HepG2 (cell line): ENCODE measurements around the gene PPY. TPM values are rescaled to one million over a fixed set of nuclear protein-coding genes. Genes with fewer than 3 reads are reported as not detected.
A peak's percentile ranks its signal among the peaks of the same experiment; 100 is the strongest.

Experiments
- ATAC-seq: fragments of 200-7000 bp; cut with Tn5 transposase; 3 replicates; pipeline ENCODE4 v1.9.1; 2020; ENCODE audit warnings: mild to moderate bottlenecking, moderate library complexity
- BruUV-seq: library from RNA; stranded (reverse); fragments of 400-500 nt; replicated peaks from 2 replicates; lab custom pipeline; 2021; lab: Mats Ljungman, UMichigan
- CTCF ChIA-PET: fragments of 300-600 bp; formaldehyde crosslinking; extraction: SDS; loops from one replicate; lab custom pipeline; 2021; ENCODE audit warnings: low total read pairs, inconsistent platforms, low intra/inter-chr PET ratio; lab: Yijun Ruan, JAX
- POLR2A ChIA-PET: fragments of 350-600 bp; sonication (Branson Sonifier 250); formaldehyde crosslinking; loops from one replicate; lab custom pipeline; 2020; ENCODE audit warnings: antibody characterized with exemption, inconsistent platforms; lab: Yijun Ruan, JAX
- DNase-seq: peaks from one replicate; pipeline ENCODE4 v3.0.0-alpha.2; 2015; ENCODE audit warnings: low spot score
- FAIRE-seq: peaks from 3 replicates; lab custom pipeline; 2011; peaks lifted over from hg19 to GRCh38; lab: Jason Lieb, UNC
- H2AFZ ChIP-seq: one replicate; pipeline ENCODE4 v1.6.1; 2011; ENCODE audit warnings: low read length, inconsistent platforms
- H3K27ac ChIP-seq: fragments of 300-600 bp; 3 replicates; pipeline ENCODE4 v1.8.0; 2011; ENCODE audit warnings: mixed run types, mild to moderate bottlenecking, mixed read lengths, low read length, inconsistent platforms; ENCODE audit not compliant: insufficient read depth; ENCODE audit errors: extremely low read length
- H3K27me3 ChIP-seq, 2 experiments: fragments of 200-600 bp in 1 of 2; 2 replicates in 1 of 2; 3 replicates in 1 of 2; pipeline versions ENCODE4 v1.6.0 to v1.8.0; 2011; ENCODE audit warnings: low read length in 2 of 2, mild to moderate bottlenecking in 2 of 2, moderate library complexity in 2 of 2, inconsistent platforms in 1 of 2; ENCODE audit not compliant: insufficient read depth in 2 of 2, control insufficient read depth in 1 of 2
- H3K36me3 ChIP-seq, 2 experiments: fragments of 200-600 bp in 1 of 2; replicated peaks in 1 of 2; 2 replicates in 1 of 2; 3 replicates in 1 of 2; pipeline versions ENCODE4 v1.5.1 to v1.8.0; 2011; ENCODE audit warnings: low read length in 2 of 2, inconsistent platforms in 1 of 2; ENCODE audit not compliant: insufficient read depth in 2 of 2, control insufficient read depth in 1 of 2
- H3K4me1 ChIP-seq: 2 replicates; pipeline ENCODE4 v1.5.1; 2012; ENCODE audit warnings: low read length, inconsistent platforms; ENCODE audit not compliant: insufficient read depth
- H3K4me2 ChIP-seq: 2 replicates; pipeline ENCODE4 v1.6.0; 2011; ENCODE audit warnings: low read depth, low read length, inconsistent platforms
- H3K4me3 ChIP-seq, 3 experiments: fragments of 200-600 bp in 1 of 3; sonication (generic), shearing (Covaris generic) in 1 of 3; replicated peaks in 1 of 3; 2 replicates each; pipeline ENCODE4 v1.5.1; 2011 to 2016; ENCODE audit warnings: low read length in 3 of 3, inconsistent platforms in 2 of 3, low read depth in 2 of 3, mild to moderate bottlenecking in 2 of 3, control low read depth in 1 of 3, mixed read lengths in 1 of 3; ENCODE audit not compliant: insufficient read depth in 1 of 3
- H3K79me2 ChIP-seq: one replicate; pipeline ENCODE4 v1.6.1; 2011; ENCODE audit warnings: low read length, inconsistent platforms; ENCODE audit not compliant: insufficient read depth
- H3K9ac ChIP-seq: 2 replicates; pipeline ENCODE4 v1.6.0; 2011; ENCODE audit warnings: mild to moderate bottlenecking, low read depth, low read length, inconsistent platforms; ENCODE audit not compliant: insufficient read depth
- H3K9me3 ChIP-seq: 2 replicates; pipeline ENCODE4 v1.5.1; 2012; ENCODE audit warnings: mild to moderate bottlenecking, low read length
- H4K20me1 ChIP-seq: 2 replicates; pipeline ENCODE4 v1.6.0; 2011; ENCODE audit warnings: inconsistent platforms, mild to moderate bottlenecking, low read length, moderate library complexity; ENCODE audit not compliant: insufficient read depth
- SALL2 ChIP-seq: sonication (generic); formaldehyde crosslinking; IDR thresholded peaks from 2 replicates; pipeline ENCODE4 v1.8.1; 2023; ENCODE audit warnings: mild to moderate bottlenecking, missing genetic modification reagents, inconsistent platforms
- SPEN ChIP-seq: sonication (generic); formaldehyde crosslinking; IDR thresholded peaks from 2 replicates; pipeline ENCODE4 v1.5.1; 2020; ENCODE audit warnings: low read depth, mild to moderate bottlenecking, missing genetic modification reagents
- XRCC5 ChIP-seq: fragments of 200-400 bp; formaldehyde crosslinking; optimal IDR thresholded peaks from 2 replicates; pipeline ENCODE3; 2017; ENCODE audit warnings: mild to moderate bottlenecking, low read length
- YEATS4 ChIP-seq: sonication (generic); formaldehyde crosslinking; IDR thresholded peaks from 2 replicates; pipeline ENCODE4 v1.4.0; 2020; ENCODE audit warnings: missing genetic modification reagents, borderline replicate concordance
- ZNF572 ChIP-seq: sonication (generic); formaldehyde crosslinking; IDR thresholded peaks from 2 replicates; pipeline ENCODE4 v1.5.1; 2020; ENCODE audit warnings: mild to moderate bottlenecking, missing genetic modification reagents
- ZNF790 ChIP-seq: sonication (generic); formaldehyde crosslinking; IDR thresholded peaks from 2 replicates; pipeline ENCODE4 v1.8.0; 2022; ENCODE audit warnings: missing genetic modification reagents, mild to moderate bottlenecking, borderline replicate concordance
- ZNF891 ChIP-seq: sonication (generic); formaldehyde crosslinking; IDR thresholded peaks from 2 replicates; pipeline ENCODE4 v1.5.0; 2020; ENCODE audit warnings: mild to moderate bottlenecking, missing genetic modification reagents
- WGBS: methylation state at CpG from one replicate; pipeline ENCODE4 v1.1.6; 2017; ENCODE audit warnings: low lambda C conversion rate; 5-methylcytosine and 5-hydroxymethylcytosine counted together
- in situ Hi-C: cut with HindIII; loops from 2 replicates; pipeline ENCODE4 v1.10.0; 2017; ENCODE audit warnings: low pct_unique_long_range_greater_than_20kb; ENCODE audit not compliant: extremely low pct_ligation_motif_present
- intact Hi-C: fragments of 100-400 bp; cut with micrococcal nuclease; formaldehyde crosslinking; loops from one replicate; pipeline ENCODE4 v1.10.0; 2022; ENCODE audit not compliant: unreplicated experiment
- polyA plus RNA-seq, 8 experiments: library from polyadenylated mRNA; depleted of rRNA in 3 of 8; stranded (reverse) in 7 of 8; unstranded in 1 of 8; fragments of >200 nt; fragmentation: Illumina TruSeq in 4 of 8; extraction: Trizol in 4 of 8; gene quantifications; 2 replicates each; pipeline versions ENCODE4 v1.2.1 to v1.2.3, GENCODE V29; 2011 to 2016; ENCODE audit warnings: low read depth in 4 of 8, missing spikeins in 1 of 8, mixed read lengths in 1 of 8; ENCODE audit not compliant: insufficient read depth in 1 of 8
- total RNA-seq, 5 experiments: library from RNA; depleted of rRNA; stranded (reverse); fragments of >200 nt; fragmentation: Illumina TruSeq; extraction: Trizol; gene quantifications; 2 replicates each; pipeline ENCODE4 v1.2.3, GENCODE V29; 2016; ENCODE audit warnings: low read depth in 1 of 5
- TF ChIP-seq, protein P1 (sequence below): sonication (generic); formaldehyde crosslinking; IDR thresholded peaks from 2 replicates; pipeline ENCODE4 v1.5.0; 2020; ENCODE audit warnings: mild to moderate bottlenecking, missing genetic modification reagents
- TF ChIP-seq, protein P2 (sequence below): sonication (generic); formaldehyde crosslinking; IDR thresholded peaks from one replicate; pipeline ENCODE4 v1.5.1; 2020; ENCODE audit warnings: mild to moderate bottlenecking, missing genetic modification reagents; ENCODE audit errors: not compliant biosample characterization

PPY gene
- total and polyA plus RNA-seq, 2 of the 13 experiments (the other 11 are each of a cell fraction or from before 2014, with no cell fraction given): not detected

GRCh38 chr17:43907998-43908721, 34.1 kb downstream of the PPY start (continued):
- TF ChIP-seq, protein P1, sequence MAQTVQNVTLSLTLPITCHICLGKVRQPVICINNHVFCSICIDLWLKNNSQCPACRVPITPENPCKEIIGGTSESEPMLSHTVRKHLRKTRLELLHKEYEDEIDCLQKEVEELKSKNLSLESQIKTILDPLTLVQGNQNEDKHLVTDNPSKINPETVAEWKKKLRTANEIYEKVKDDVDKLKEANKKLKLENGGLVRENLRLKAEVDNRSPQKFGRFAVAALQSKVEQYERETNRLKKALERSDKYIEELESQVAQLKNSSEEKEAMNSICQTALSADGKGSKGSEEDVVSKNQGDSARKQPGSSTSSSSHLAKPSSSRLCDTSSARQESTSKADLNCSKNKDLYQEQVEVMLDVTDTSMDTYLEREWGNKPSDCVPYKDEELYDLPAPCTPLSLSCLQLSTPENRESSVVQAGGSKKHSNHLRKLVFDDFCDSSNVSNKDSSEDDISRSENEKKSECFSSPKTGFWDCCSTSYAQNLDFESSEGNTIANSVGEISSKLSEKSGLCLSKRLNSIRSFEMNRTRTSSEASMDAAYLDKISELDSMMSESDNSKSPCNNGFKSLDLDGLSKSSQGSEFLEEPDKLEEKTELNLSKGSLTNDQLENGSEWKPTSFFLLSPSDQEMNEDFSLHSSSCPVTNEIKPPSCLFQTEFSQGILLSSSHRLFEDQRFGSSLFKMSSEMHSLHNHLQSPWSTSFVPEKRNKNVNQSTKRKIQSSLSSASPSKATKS (CRISPR knock-in tag): no peak
- TF ChIP-seq YEATS4 (CRISPR knock-in tag): no peak
- TF ChIP-seq SALL2 (CRISPR knock-in tag): no peak

GRCh38 chr17:43907425-43907981, 34.8 kb downstream of the PPY start, which contains the start of gene MPP2:
Gene MPP2 (minus strand): TSS chr17:43907536. CDS start chr17:43904460, 3,076 bp downstream.
- peaks cover 29% of the 10 kb centered on the region for H3K4me1 ChIP-seq
- no peaks in the 10 kb centered on the region for H3K36me3 ChIP-seq
- DNase-seq (peak; percentile 20), ATAC-seq (peak; percentile 72), FAIRE-seq (no peak)
- no peaks in the 10 kb centered on the region for H3K79me2 ChIP-seq
- peak within 1 kb of the TSS; percentile 63 for H3K4me2 ChIP-seq
- peak within 1 kb of the TSS; percentile 48 to 69 (median 60); a peak in 5 of 6 replicates for H3K4me3 ChIP-seq
- no TSS peak for BruUV-seq
- ChIA-PET CTCF (no interaction called here), POLR2A (no interaction called here)
- peaks cover 18 to 84% of the 10 kb centered on the region in 2 experiments for H3K27me3 ChIP-seq
- in situ Hi-C loops (no loop called here), intact Hi-C loops (no loop called here)
- no peaks in the 10 kb centered on the region for H3K9me3 ChIP-seq
- H4K20me1 ChIP-seq: peaks cover 2% of the 10 kb centered on the region; the same call in 1 of the 2 replicates
- H3K9ac ChIP-seq: peak within 1 kb of the TSS; percentile 4; the same call in 1 of the 2 replicates
- WGBS: 4% methylated on average over 32 of the region's 36 CpGs
- no peak within 1 kb of the TSS for H2AFZ ChIP-seq
- H3K27ac ChIP-seq: no peak within 1 kb of the TSS
- TF ChIP-seq ZNF572 (CRISPR knock-in tag) (0 out of 2 replicates have a peak, but pooled peaks have one; percentile 13), XRCC5 (peak; percentile 24), ZNF790 (CRISPR knock-in tag) (0 out of 2 replicates have a peak, but pooled peaks have one; percentile 54), SPEN (no peak), ZNF891 (CRISPR knock-in tag) (0 out of 2 replicates have a peak, but pooled peaks have one; percentile 28)
- TF ChIP-seq, protein P2, sequence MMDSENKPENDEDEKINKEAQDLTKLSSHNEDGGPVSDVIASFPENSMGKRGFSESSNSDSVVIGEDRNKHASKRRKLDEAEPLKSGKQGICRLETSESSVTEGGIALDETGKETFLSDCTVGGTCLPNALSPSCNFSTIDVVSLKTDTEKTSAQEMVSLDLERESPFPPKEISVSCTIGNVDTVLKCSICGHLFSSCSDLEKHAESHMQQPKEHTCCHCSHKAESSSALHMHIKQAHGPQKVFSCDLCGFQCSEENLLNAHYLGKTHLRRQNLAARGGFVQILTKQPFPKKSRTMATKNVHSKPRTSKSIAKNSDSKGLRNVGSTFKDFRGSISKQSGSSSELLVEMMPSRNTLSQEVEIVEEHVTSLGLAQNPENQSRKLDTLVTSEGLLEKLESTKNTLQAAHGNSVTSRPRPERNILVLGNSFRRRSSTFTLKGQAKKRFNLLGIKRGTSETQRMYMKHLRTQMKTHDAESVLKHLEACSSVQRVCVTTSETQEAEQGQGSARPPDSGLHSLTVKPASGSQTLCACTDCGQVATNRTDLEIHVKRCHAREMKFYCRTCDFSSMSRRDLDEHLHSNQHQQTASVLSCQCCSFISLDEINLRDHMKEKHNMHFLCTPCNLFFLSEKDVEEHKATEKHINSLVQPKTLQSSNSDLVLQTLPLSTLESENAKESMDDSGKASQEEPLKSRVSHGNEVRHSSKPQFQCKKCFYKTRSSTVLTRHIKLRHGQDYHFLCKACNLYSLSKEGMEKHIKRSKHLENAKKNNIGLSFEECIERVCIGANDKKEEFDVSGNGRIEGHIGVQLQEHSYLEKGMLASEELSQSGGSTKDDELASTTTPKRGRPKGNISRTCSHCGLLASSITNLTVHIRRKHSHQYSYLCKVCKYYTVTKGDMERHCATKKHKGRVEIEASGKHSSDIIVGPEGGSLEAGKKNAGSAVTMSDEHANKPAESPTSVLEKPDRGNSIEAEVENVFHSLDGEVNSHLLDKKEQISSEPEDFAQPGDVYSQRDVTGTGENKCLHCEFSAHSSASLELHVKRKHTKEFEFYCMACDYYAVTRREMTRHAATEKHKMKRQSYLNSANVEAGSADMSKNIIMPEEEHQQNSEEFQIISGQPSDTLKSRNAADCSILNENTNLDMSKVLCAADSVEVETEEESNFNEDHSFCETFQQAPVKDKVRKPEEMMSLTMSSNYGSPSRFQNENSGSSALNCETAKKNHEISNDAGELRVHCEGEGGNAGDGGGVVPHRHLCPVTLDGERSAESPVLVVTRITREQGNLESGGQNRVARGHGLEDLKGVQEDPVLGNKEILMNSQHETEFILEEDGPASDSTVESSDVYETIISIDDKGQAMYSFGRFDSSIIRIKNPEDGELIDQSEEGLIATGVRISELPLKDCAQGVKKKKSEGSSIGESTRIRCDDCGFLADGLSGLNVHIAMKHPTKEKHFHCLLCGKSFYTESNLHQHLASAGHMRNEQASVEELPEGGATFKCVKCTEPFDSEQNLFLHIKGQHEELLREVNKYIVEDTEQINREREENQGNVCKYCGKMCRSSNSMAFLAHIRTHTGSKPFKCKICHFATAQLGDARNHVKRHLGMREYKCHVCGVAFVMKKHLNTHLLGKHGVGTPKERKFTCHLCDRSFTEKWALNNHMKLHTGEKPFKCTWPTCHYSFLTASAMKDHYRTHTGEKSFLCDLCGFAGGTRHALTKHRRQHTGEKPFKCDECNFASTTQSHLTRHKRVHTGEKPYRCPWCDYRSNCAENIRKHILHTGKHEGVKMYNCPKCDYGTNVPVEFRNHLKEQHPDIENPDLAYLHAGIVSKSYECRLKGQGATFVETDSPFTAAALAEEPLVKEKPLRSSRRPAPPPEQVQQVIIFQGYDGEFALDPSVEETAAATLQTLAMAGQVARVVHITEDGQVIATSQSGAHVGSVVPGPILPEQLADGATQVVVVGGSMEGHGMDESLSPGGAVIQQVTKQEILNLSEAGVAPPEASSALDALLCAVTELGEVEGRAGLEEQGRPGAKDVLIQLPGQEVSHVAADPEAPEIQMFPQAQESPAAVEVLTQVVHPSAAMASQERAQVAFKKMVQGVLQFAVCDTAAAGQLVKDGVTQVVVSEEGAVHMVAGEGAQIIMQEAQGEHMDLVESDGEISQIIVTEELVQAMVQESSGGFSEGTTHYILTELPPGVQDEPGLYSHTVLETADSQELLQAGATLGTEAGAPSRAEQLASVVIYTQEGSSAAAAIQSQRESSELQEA (CRISPR knock-in tag): peak; percentile 52
